Epithelial cell of proximal tubule (primary cell): ENCODE results near the gene CLEC4G. TPM values are rescaled to one million over a fixed set of nuclear protein-coding genes. Genes with fewer than 3 reads are reported as not detected.

Experiments
- DNase-seq: peaks from one replicate; pipeline ENCODE4 v3.0.0-alpha.2; 2011; ENCODE audit warnings: low read depth
- H3K4me3 ChIP-seq: 2 replicates; pipeline ENCODE4 v1.5.1; 2011; ENCODE audit warnings: low read depth, mild to moderate bottlenecking, low read length
- total RNA-seq: library from RNA; depleted of rRNA; stranded (reverse); fragments of >200 nt; gene quantifications from 2 replicates; pipeline ENCODE4 v1.2.3, GENCODE V29; 2015
- TF ChIP-seq, protein P1 (sequence below): conservative IDR thresholded peaks from 2 replicates; pipeline ENCODE4 v1.5.1; 2012; ENCODE audit warnings: low read depth, mild to moderate bottlenecking, low read length

The CLEC4G gene
- total RNA-seq, 1 donor from 2014 or later: not detected

DNA sequence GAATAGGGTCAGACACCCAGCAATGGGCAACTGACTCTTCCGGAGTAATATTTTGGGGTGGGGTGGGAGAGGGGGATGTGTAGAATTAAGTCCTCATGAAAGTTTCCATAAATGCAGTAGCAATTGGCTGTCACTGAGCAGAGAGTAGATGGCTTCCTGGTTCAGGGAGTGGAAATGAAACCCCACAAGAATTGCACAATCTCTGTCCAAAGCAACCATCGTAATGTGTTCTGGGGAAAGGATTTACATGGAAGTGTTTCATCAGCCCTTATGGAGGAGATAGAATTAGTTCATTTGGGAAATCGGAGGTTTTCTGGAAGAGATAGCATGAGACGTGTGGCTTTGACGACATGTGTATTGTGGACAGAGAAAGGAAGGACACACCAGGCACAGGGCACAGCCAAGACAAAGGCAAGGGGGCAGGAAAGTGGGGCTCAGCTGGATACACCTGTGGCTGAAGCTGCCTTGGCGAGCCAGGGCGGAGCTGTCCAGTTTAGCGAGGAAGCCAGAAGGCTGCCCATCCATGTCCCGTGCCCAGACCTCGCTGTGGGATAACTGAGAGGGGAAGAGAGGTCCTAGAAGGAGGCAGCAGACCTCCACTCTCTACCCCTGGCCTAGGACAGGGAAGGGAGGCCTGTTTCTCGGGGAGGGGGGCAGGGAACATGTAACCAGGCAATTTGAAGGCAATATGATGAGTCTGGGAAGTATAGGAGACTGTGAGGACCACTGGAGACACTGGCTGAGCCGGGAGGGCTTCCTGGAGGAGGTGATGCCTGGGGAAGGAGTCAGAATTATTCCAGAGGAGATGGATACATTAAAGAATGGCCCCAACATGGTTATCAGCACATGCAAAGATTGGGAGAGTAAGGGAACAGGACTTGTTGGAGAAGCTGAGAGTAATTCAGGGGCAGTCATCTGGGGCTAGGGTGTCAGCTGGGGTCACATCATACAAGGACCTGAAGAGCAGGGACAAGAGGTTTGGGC lies 2.6 kb upstream of the CLEC4G start:
- H3K4me3 ChIP-seq: no peak overlapping the region
- TF ChIP-seq, protein P1, sequence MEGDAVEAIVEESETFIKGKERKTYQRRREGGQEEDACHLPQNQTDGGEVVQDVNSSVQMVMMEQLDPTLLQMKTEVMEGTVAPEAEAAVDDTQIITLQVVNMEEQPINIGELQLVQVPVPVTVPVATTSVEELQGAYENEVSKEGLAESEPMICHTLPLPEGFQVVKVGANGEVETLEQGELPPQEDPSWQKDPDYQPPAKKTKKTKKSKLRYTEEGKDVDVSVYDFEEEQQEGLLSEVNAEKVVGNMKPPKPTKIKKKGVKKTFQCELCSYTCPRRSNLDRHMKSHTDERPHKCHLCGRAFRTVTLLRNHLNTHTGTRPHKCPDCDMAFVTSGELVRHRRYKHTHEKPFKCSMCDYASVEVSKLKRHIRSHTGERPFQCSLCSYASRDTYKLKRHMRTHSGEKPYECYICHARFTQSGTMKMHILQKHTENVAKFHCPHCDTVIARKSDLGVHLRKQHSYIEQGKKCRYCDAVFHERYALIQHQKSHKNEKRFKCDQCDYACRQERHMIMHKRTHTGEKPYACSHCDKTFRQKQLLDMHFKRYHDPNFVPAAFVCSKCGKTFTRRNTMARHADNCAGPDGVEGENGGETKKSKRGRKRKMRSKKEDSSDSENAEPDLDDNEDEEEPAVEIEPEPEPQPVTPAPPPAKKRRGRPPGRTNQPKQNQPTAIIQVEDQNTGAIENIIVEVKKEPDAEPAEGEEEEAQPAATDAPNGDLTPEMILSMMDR: no peak
- DNase-seq: no peak

DNA sequence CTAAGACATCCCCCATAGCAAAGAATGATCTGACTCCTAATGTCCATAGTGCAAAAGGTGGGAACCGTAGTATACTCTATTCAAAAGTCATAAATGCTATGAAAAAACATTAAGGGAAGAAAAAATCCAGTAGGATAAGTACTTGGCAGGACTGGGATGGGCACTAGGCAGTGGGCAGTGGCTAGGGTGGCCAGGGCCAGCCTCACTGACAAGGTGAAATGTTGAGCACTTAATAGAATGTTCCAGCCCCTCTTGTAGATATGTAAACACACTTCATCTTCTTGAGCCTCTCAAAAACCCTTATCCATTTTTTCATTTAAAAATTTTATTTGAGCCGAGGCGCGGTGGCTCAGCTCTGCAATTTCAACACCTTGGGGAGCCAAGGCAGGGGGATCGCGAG lies 1.5 kb upstream of the CLEC4G start:
- no peak overlapping the region for H3K4me3 ChIP-seq
- no peak for DNase-seq
- TF ChIP-seq, protein P1: no peak

DNA sequence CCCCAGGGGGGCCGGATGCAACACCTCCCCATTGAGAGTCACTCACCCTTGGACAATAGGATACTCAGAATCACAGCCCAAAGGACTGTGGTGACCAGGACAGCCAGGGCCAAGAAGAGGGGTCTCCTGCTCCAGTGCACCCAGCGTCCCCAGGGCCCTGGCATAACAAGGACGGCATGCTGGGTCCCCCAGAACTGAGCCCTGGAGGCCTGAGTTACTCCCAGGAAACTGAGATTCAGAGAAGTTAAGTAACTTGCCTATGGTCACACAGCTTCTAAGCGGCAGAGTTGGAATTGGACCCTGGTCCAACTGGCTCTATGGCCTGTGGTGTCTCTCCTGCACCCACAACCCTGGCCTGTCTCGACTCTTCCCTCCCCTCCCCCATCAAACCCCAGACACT lies 295 bp downstream of the CLEC4G start:
- TF ChIP-seq, protein P1: no peak
- no peak overlapping the region for H3K4me3 ChIP-seq
- no peak for DNase-seq

DNA sequence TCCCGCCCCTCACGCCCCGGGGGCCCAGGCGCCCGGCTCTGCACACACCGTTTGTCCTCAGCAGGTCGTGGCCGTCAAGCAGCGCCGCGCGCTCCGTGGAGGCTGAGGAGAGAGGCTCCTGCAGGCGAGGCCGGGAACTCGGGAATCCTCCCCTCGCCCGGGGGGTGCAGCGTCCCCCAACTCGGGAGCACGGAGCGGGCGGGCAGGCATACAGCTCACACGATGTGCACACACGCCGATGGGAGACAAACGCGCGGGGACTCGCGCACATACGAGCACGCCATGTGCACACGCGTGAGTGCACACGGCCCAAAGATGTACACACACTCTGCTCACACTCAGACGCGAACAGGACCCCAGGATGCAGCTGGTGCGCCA lies 703 bp downstream of the CLEC4G start:
- no peak for DNase-seq
- TF ChIP-seq, protein P1: no peak
- no peak overlapping the region for H3K4me3 ChIP-seq

DNA sequence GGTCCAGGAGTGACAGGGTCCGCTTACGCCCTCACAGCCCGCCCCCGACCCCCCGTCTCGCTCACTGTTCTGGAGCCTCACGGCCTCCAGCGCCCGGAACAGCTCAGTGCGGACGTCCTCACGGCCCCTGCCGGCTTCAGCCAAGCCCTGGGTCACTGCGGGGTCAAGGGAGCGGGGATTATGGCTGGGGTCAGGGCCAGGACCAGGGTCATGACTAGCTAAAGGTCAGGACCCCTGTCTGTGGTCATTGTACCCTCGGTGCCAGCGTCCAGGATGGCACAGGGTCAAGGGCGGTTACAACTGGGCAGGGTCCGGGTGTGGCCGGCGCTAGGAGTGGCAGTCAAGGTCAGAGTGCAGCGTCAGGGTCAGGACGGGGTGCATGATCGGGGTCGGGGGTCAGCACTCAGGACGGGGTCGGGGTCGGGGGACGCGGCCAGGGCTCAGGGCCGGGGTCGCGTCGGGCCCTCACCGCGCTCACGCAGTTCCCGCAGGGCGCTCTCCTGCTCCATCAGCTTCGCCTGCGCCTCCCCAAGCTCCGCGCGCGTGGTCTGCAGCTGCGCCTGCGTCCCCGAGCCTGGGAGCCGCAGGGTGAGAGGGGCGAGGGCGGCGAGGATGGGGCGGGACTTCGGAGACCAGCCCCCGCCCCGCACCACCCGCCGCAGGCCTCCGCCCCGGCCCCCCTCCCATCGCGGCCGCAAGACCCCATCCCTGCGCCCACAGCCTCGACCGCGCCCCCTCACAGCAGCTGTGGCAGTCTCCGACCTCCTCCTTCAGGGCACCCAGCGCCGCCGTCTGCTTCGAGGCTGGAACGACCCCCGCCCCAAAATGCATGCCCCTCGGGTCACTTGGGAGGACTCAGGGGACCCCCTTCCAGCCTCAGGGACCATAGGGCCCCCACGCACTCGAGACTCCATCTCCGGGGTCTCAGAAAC lies 1.4 kb downstream of the CLEC4G start:
- no peak overlapping the region for H3K4me3 ChIP-seq
- no peak for DNase-seq
- TF ChIP-seq, protein P1: no peak

DNA sequence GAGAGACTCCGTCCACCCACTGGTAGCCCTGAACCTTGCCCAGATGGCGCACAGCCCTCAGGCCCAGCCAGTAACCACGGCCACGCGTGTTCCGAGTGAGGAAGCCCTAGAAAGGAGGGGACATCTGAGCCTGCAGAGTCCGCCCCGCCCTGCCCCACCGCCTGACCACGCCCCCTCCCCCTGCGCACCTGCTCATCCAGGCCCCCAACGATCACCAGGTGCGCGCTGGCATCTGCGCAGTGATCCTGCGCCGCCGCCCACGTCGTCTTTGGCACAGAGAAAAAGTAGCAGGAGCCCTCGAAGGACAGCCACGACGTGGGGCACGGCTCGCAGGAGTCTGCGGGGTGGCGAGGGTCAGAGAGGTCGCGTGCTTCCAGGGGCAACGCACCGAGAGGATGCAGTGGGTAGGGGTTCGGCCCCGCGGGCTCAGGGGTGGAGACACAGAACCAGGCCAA lies 2.1 kb downstream of the CLEC4G start:
- H3K4me3 ChIP-seq: no peak overlapping the region
- TF ChIP-seq, protein P1: no peak
- DNase-seq: no peak
